Measurements from ENCODE around the gene MTF1.
A peak's percentile ranks its signal among the peaks of the same experiment; 100 is the strongest.

The MTF1 gene

GRCh38 chr1:37802439-37802838 lies 57.0 kb downstream of the MTF1 start:
- TF ChIP-seq YY1 (IDR thresholded peaks at IDR 0.05; ENCODE audit: low read depth), result no peak
- no peak for TF ChIP-seq TAF1 (IDR thresholded peaks at IDR 0.05; ENCODE audit: low read depth)
- TF ChIP-seq ZBTB7A (IDR thresholded peaks at IDR 0.05; ENCODE audit: low read depth), result no peak
- TF ChIP-seq TCF12 (IDR thresholded peaks at IDR 0.05; ENCODE audit: low read depth), result no peak
- TF ChIP-seq EGR1 (IDR thresholded peaks at IDR 0.05), result no peak
- no peak for TF ChIP-seq USF1 (IDR thresholded peaks at IDR 0.05)
- TF ChIP-seq CREB1 (IDR thresholded peaks at IDR 0.05; ENCODE audit: low read depth), result no peak
- TF ChIP-seq TEAD4 (IDR thresholded peaks at IDR 0.05), result no peak
- TF ChIP-seq CEBPB (IDR thresholded peaks at IDR 0.05), result no peak

- TF ChIP-seq FOXM1 (IDR thresholded peaks at IDR 0.05; ENCODE audit: borderline replicate concordance, low read depth) (no peak), TAF1 (IDR thresholded peaks at IDR 0.05; ENCODE audit: low read depth) (no peak), ZBTB7A (IDR thresholded peaks at IDR 0.05; ENCODE audit: low read depth) (no peak), TCF12 (IDR thresholded peaks at IDR 0.05; ENCODE audit: low read depth) (no peak), REST (IDR thresholded peaks at IDR 0.05; ENCODE audit: low read depth) (no peak), RAD21 (IDR thresholded peaks at IDR 0.05; ENCODE audit: low read depth) (no peak), EGR1 (IDR thresholded peaks at IDR 0.05) (no peak), MAX (IDR thresholded peaks at IDR 0.05) (no peak), EP300 (IDR thresholded peaks at IDR 0.05; ENCODE audit: borderline replicate concordance) (no peak), CEBPB (IDR thresholded peaks at IDR 0.05) (no peak), YY1 (IDR thresholded peaks at IDR 0.05; ENCODE audit: low read depth) (no peak), NFIC (IDR thresholded peaks at IDR 0.05) (no peak), CREB1 (IDR thresholded peaks at IDR 0.05; ENCODE audit: low read depth) (no peak), USF1 (IDR thresholded peaks at IDR 0.05) (no peak), TEAD4 (IDR thresholded peaks at IDR 0.05) (no peak)
Observed at GRCh38 chr1:37797750-37798345, 61.5 kb downstream of the MTF1 start.

GRCh38 chr1:37795340-37796125 lies 63.9 kb downstream of the MTF1 start:
- TF ChIP-seq RAD21 (IDR thresholded peaks at IDR 0.05; ENCODE audit: low read depth) (peak; percentile 12; the same call in 1 of the 2 replicates), MAX (IDR thresholded peaks at IDR 0.05) (peak; percentile 92), TEAD4 (IDR thresholded peaks at IDR 0.05) (peak; percentile 51; the same call in 1 of the 2 replicates), FOXM1 (IDR thresholded peaks at IDR 0.05; ENCODE audit: borderline replicate concordance, low read depth) (no peak), REST (IDR thresholded peaks at IDR 0.05; ENCODE audit: low read depth) (peak; percentile 100), CREB1 (IDR thresholded peaks at IDR 0.05; ENCODE audit: low read depth) (no peak), ZBTB7A (IDR thresholded peaks at IDR 0.05; ENCODE audit: low read depth) (no peak), TCF12 (IDR thresholded peaks at IDR 0.05; ENCODE audit: low read depth) (0 out of 2 replicates have a peak, but pooled peaks have one; percentile 0), YY1 (IDR thresholded peaks at IDR 0.05; ENCODE audit: low read depth) (peak; percentile 48; the same call in 1 of the 2 replicates)

GRCh38 chr1:37794372-37795339 lies 64.7 kb downstream of the MTF1 start:
- no peak for TF ChIP-seq TEAD4 (IDR thresholded peaks at IDR 0.05)

- no peak for TF ChIP-seq CREB1 (IDR thresholded peaks at IDR 0.05; ENCODE audit: low read depth)
- peak; percentile 65 for TF ChIP-seq MAX (IDR thresholded peaks at IDR 0.05)
- TF ChIP-seq REST (IDR thresholded peaks at IDR 0.05; ENCODE audit: low read depth), result peak; percentile 41; the same call in 1 of the 2 replicates
- no peak for TF ChIP-seq TEAD4 (IDR thresholded peaks at IDR 0.05)
- TF ChIP-seq YY1 (IDR thresholded peaks at IDR 0.05; ENCODE audit: low read depth), result peak; percentile 74
- TF ChIP-seq TAF1 (IDR thresholded peaks at IDR 0.05; ENCODE audit: low read depth), result no peak
- peak; percentile 82 for TF ChIP-seq EGR1 (IDR thresholded peaks at IDR 0.05)
- no peak for TF ChIP-seq TCF12 (IDR thresholded peaks at IDR 0.05; ENCODE audit: low read depth)
- no peak for TF ChIP-seq FOXM1 (IDR thresholded peaks at IDR 0.05; ENCODE audit: borderline replicate concordance, low read depth)
- TF ChIP-seq ZBTB7A (IDR thresholded peaks at IDR 0.05; ENCODE audit: low read depth), result no peak
- TF ChIP-seq CEBPB (IDR thresholded peaks at IDR 0.05), result no peak
- no peak for TF ChIP-seq EP300 (IDR thresholded peaks at IDR 0.05; ENCODE audit: borderline replicate concordance)
- TF ChIP-seq NFIC (IDR thresholded peaks at IDR 0.05), result no peak
- TF ChIP-seq USF1 (IDR thresholded peaks at IDR 0.05), result no peak; the same call in 1 of the 2 replicates
- no peak for TF ChIP-seq RAD21 (IDR thresholded peaks at IDR 0.05; ENCODE audit: low read depth)
Observed at GRCh38 chr1:37793773-37794371, 65.5 kb downstream of the MTF1 start, which contains the start of gene MANEAL. Gene MANEAL, plus strand, starts transcription at chr1:37793847. Its CDS starts 336 bp downstream, at chr1:37794183.
